Fibroblast of lung (primary cell): ENCODE data around the gene CCDC57. TPM values are rescaled to one million over a fixed set of nuclear protein-coding genes. Genes with fewer than 3 reads are reported as not detected.

Source experiments
- DNase-seq, 2 donors: peaks; one replicate each; pipeline versions ENCODE4 v3.0.0 to v3.0.0-alpha.2; 2010; ENCODE audit warnings: low read depth in 2 of 2
- H2AFZ ChIP-seq: 2 replicates; pipeline ENCODE4 v1.5.1; 2012; ENCODE audit warnings: low read length, control low read depth, inconsistent platforms
- H3K27ac ChIP-seq: 2 replicates; pipeline ENCODE4 v1.5.1; 2011; ENCODE audit warnings: low read length, control low read depth; ENCODE audit not compliant: insufficient read depth
- H3K27me3 ChIP-seq: 2 replicates; pipeline ENCODE4 v1.5.1; 2011; ENCODE audit warnings: mild to moderate bottlenecking, low read length; ENCODE audit not compliant: control insufficient read depth, insufficient read depth
- H3K36me3 ChIP-seq: 2 replicates; pipeline ENCODE4 v1.5.1; 2011; ENCODE audit warnings: low read length; ENCODE audit not compliant: control insufficient read depth, insufficient read depth
- H3K4me1 ChIP-seq: 2 replicates; pipeline ENCODE4 v1.5.1; 2011; ENCODE audit warnings: low read length; ENCODE audit not compliant: control insufficient read depth, insufficient read depth; ENCODE audit errors: extremely low read depth
- H3K4me2 ChIP-seq: 2 replicates; pipeline ENCODE4 v1.5.1; 2011; ENCODE audit warnings: low read length, control low read depth; ENCODE audit not compliant: insufficient read depth; ENCODE audit errors: extremely low read depth
- H3K4me3 ChIP-seq, 4 experiments: fragments of 200-600 bp in 1 of 4; sonication (generic) in 1 of 4; replicated peaks in 1 of 4; 2 replicates each; pipeline ENCODE4 v1.5.1; 2011 to 2016; ENCODE audit warnings: low read length in 4 of 4, low read depth in 3 of 4, mild to moderate bottlenecking in 3 of 4, control low read depth in 2 of 4, inconsistent platforms in 1 of 4, mixed read lengths in 1 of 4; ENCODE audit not compliant: insufficient read depth in 1 of 4; ENCODE audit errors: control extremely low read depth in 1 of 4
- H3K79me2 ChIP-seq: 2 replicates; pipeline ENCODE4 v1.5.1; 2012; ENCODE audit warnings: mild to moderate bottlenecking, low read length, inconsistent platforms; ENCODE audit not compliant: control insufficient read depth, insufficient read depth
- H3K9ac ChIP-seq: 2 replicates; pipeline ENCODE4 v1.5.1; 2011; ENCODE audit warnings: mild to moderate bottlenecking, low read length, control low read depth; ENCODE audit not compliant: insufficient read depth
- H3K9me3 ChIP-seq: 2 replicates; pipeline ENCODE4 v1.5.1; 2012; ENCODE audit warnings: low read depth, low read length; ENCODE audit not compliant: control insufficient read depth, insufficient read depth
- H4K20me1 ChIP-seq: 2 replicates; pipeline ENCODE4 v1.5.1; 2011; ENCODE audit warnings: low read length; ENCODE audit not compliant: control insufficient read depth, insufficient read depth; ENCODE audit errors: extremely low read depth
- EZH2 ChIP-seq: IDR thresholded peaks from 2 replicates; pipeline ENCODE4 v1.5.1; 2012; ENCODE audit warnings: low read length, control low read depth, mild to moderate bottlenecking; ENCODE audit errors: missing control alignments
- polyA plus RNA-seq, 2 donors: library from polyadenylated mRNA; depleted of rRNA in 1 of 2; stranded (reverse) in 1 of 2; unstranded in 1 of 2; fragments of >200 nt; gene quantifications; 2 replicates each; pipeline ENCODE4 v1.2.1, GENCODE V29; 2011 to 2012; ENCODE audit warnings: missing spikeins in 1 of 2
- total RNA-seq: library from RNA; depleted of rRNA; stranded (reverse); fragments of >200 nt; gene quantifications from 2 replicates; pipeline ENCODE4 v1.2.1, GENCODE V29; 2014
- TF ChIP-seq, protein P1 (sequence below), 2 donors: IDR thresholded peaks in 1 of 2; conservative IDR thresholded peaks in 1 of 2; 1 replicate in 1 of 2; 2 replicates in 1 of 2; pipeline ENCODE4 v1.5.1; 2011 to 2012; ENCODE audit warnings: low read length in 2 of 2, control low read depth in 1 of 2, inconsistent platforms in 1 of 2, low read depth in 1 of 2, mild to moderate bottlenecking in 1 of 2

CCDC57 gene
- total and polyA plus RNA-seq, 2 donors (not counting 1 experiment from before 2014, with no cell fraction given): 7.1 to 10.1 TPM

DNA sequence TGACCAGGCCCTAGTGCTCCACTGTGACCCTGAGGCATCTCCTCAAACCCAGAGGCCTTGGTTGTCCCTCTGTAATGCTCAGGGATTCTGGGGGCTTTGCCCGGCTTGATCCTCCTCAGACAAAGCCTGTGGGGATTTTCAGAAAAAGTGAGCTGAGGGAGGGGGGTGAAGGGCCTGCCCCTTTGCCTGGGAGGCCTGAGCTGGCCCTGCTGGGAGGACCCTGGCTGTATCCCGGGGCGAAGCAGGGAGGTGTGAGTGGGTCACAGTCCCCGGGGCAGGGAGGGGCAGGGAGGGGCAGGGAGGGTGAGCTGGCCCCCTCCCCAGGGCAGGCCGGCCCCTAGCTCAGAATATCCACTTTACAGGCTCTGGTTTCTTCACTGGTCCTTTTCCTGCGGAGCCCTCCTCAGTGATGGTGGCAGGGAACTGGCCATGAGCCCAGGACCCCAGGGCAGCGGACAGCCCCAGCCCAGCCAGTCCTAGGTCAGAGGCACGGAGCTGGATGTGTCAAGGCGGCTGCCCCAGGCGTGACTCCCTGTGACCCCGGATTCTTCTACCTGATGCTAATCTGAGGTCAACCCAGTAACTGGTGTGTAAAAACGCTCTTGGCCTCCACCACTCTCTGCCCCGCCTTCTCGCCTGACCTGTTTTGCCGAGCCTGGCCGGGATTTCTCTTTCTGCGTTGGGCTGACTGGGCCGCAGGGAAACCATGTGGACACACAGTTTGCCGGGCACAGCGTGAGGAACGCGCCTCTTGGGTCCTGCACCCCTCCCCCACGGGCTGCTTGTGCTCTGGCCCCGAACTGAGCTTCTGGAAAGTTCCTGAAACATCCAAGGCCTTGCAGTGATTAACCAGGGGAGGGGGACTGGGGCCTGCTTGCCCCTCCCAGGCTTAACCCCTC lies 108.8 kb downstream of the CCDC57 start:
- Histone ChIP-seq H3K4me2 (no peak overlapping the region), H3K9me3 (no peaks in the 10 kb centered on the region), H3K79me2 (no peaks in the 10 kb centered on the region), H4K20me1 (no peaks in the 10 kb centered on the region), H3K27me3 (no peaks in the 10 kb centered on the region), H3K4me1 (peaks cover 17% of the 10 kb centered on the region), H3K4me3 (no peak overlapping the region), H3K9ac (no peak overlapping the region), H2AFZ (no peak overlapping the region), H3K36me3 (no peaks in the 10 kb centered on the region), H3K27ac (no peak overlapping the region)
- TF ChIP-seq, protein P1, sequence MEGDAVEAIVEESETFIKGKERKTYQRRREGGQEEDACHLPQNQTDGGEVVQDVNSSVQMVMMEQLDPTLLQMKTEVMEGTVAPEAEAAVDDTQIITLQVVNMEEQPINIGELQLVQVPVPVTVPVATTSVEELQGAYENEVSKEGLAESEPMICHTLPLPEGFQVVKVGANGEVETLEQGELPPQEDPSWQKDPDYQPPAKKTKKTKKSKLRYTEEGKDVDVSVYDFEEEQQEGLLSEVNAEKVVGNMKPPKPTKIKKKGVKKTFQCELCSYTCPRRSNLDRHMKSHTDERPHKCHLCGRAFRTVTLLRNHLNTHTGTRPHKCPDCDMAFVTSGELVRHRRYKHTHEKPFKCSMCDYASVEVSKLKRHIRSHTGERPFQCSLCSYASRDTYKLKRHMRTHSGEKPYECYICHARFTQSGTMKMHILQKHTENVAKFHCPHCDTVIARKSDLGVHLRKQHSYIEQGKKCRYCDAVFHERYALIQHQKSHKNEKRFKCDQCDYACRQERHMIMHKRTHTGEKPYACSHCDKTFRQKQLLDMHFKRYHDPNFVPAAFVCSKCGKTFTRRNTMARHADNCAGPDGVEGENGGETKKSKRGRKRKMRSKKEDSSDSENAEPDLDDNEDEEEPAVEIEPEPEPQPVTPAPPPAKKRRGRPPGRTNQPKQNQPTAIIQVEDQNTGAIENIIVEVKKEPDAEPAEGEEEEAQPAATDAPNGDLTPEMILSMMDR (conservative IDR thresholded peaks at IDR 0.05 in 1 of 2, IDR thresholded peaks at IDR 0.05 in 1 of 2; ENCODE audit: low read depth in 1 of 2, low read length in 2 of 2): no peak
- TF ChIP-seq EZH2: no peak
- DNase-seq: peak in 1 of 2 donors; percentile 29

DNA sequence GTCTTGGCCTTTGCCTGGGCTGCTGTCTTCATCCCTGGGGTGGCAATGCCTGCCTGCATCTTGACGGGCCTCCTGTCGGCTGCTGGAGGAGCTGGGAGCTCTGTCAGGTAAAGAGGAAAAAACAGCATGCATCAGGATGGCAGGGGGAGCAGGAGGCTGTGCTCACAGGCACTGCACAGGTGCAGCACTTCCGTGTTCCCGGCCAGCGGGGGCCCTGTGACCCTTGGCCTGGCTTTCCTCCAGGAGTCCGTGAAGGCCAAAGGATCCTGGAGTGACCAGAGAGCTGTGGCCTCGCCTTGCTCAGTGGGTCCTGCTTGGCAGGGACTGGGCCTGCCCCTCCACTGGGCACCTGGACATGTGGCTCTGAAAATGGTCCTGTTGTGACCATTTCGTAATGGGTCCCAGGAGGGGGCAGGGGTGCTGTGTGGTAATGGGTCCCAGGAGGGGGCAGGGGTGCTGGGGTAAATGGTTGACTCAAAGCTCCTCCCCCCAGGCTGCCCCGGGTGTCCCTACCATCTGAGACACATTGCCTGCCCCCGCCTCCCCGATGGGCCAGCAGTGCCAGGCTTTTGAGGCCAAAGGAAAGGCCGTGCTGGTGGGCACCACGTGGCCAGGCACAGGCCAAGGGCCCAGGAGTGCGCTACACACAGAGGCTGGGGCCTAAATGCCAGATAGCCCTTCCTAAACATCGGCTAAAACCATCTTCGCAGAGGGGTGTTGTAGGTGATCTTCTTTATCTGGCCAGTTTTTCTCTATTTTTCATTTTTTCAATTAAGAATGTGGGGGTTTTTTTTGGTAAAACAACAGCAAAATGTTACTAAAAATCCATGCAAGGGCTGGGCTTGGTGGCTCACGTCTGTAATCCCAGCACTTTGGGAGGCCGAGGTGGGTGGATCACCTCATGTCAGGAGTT lies 110.6 kb downstream of the CCDC57 start:
- Histone ChIP-seq H3K4me1 (peaks cover 14% of the 10 kb centered on the region), H4K20me1 (no peaks in the 10 kb centered on the region), H2AFZ (no peak overlapping the region), H3K27ac (no peak overlapping the region), H3K9ac (no peak overlapping the region), H3K36me3 (no peaks in the 10 kb centered on the region), H3K4me3 (no peak overlapping the region), H3K4me2 (no peak overlapping the region), H3K27me3 (no peaks in the 10 kb centered on the region), H3K79me2 (peaks cover 9% of the 10 kb centered on the region), H3K9me3 (no peaks in the 10 kb centered on the region)
- TF ChIP-seq EZH2: no peak
- TF ChIP-seq, protein P1 (conservative IDR thresholded peaks at IDR 0.05 in 1 of 2, IDR thresholded peaks at IDR 0.05 in 1 of 2; ENCODE audit: low read depth in 1 of 2, low read length in 2 of 2): no peak
- no peak for DNase-seq

DNA sequence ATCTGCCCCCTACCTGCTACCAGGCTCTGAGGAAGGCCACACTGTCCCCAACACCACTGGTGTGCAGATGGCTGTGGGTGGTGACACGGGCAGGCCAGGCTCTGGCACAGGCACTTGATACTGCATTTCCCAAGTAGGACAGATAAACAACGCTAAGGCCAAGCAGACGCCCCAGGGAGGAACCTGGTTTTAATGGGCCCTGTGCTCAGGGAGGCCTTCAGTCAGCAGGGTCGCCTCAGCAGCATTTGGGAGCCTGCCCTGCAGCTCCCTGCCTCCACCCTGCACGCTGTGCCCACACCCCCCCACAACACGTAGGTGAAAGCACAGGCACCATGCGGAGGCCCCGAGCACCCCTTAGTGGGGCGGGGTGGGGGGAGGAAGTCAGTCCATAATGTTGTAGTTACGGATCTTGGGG lies 111.3 kb downstream of the CCDC57 start:
- H3K4me1 ChIP-seq: peaks cover 12% of the 10 kb centered on the region
- H3K9ac ChIP-seq: no peak overlapping the region
- no peak overlapping the region for H3K4me3 ChIP-seq
- H2AFZ ChIP-seq: no peak overlapping the region
- peaks cover 16% of the 10 kb centered on the region for H3K79me2 ChIP-seq
- DNase-seq: no peak
- H3K4me2 ChIP-seq: no peak overlapping the region
- H3K27me3 ChIP-seq: no peaks in the 10 kb centered on the region
- no peaks in the 10 kb centered on the region for H3K9me3 ChIP-seq
- H4K20me1 ChIP-seq: no peaks in the 10 kb centered on the region
- no peak overlapping the region for H3K27ac ChIP-seq
- peaks cover 1% of the 10 kb centered on the region for H3K36me3 ChIP-seq
- no peak for TF ChIP-seq EZH2
- TF ChIP-seq, protein P1 (conservative IDR thresholded peaks at IDR 0.05 in 1 of 2, IDR thresholded peaks at IDR 0.05 in 1 of 2; ENCODE audit: low read depth in 1 of 2, low read length in 2 of 2): no peak
